Measurements from ENCODE around the gene ULBP3. TPM values are rescaled to one million over a fixed set of nuclear protein-coding genes. Genes with fewer than 3 reads are reported as not detected.

ULBP3 gene
- total and polyA plus RNA-seq, 9 of the 15 experiments (the other 6 are each of a cell fraction or from before 2014, with no cell fraction given), result 0.25 to 0.33 TPM; not detected in 7

- Histone ChIP-seq H3K9ac (ENCODE audit: insufficient read depth in 1 of 2, low read depth in 2 of 2, low read length in 2 of 2) (no peak overlapping the region), H3K9me1 (ENCODE audit: control insufficient read depth, insufficient read depth, low read length) (peaks cover 3% of the 10 kb centered on the region), H4K20me1 (replicated peaks; ENCODE audit: control insufficient read depth, insufficient read depth, low read length) (peaks cover 3% of the 10 kb centered on the region; the same call in 1 of the 2 replicates), H2AFZ (ENCODE audit: low read depth, low read length) (no peak overlapping the region), H3K4me3 (no peak overlapping the region), H3K9me3 (replicated peaks; ENCODE audit: control insufficient read depth, insufficient read depth, low read depth, low read length) (no peaks in the 10 kb centered on the region), H3K79me2 (ENCODE audit: control insufficient read depth, insufficient read depth, low read length) (no peaks in the 10 kb centered on the region), H3K27me3 (ENCODE audit: control insufficient read depth in 2 of 2, insufficient read depth in 2 of 2, low read length in 2 of 2) (peaks cover 45 to 60% of the 10 kb centered on the region in 2 experiments), H3K4me2 (ENCODE audit: insufficient read depth, low read length) (no peak overlapping the region), H3K4me1 (replicated peaks in 1 of 2; ENCODE audit: control insufficient read depth in 2 of 2, insufficient read depth in 2 of 2, low read length in 2 of 2) (no peaks in the 10 kb centered on the region), H3K36me3 (ENCODE audit: control insufficient read depth, insufficient read depth, low read length) (no peaks in the 10 kb centered on the region), H3K27ac (ENCODE audit: extremely low read depth, low read depth, low read length) (no peak overlapping the region)
- TF ChIP-seq FOSL1 (tag; conservative IDR thresholded peaks at IDR 0.05) (no peak), RBM17 (IDR thresholded peaks at IDR 0.05; ENCODE audit: borderline replicate concordance, low read depth, low read length) (no peak), CCAR2 (IDR thresholded peaks at IDR 0.05; ENCODE audit: low read depth, low read length) (no peak), ZBTB33 (CRISPR knock-in tag; IDR thresholded peaks at IDR 0.05) (no peak), TSHZ1 (CRISPR knock-in tag; IDR thresholded peaks at IDR 0.05) (no peak), ATF3 (IDR thresholded peaks at IDR 0.05) (no peak), ATF3 (CRISPR knock-in tag; conservative IDR thresholded peaks at IDR 0.05) (no peak), ZNF449 (CRISPR knock-in tag; IDR thresholded peaks at IDR 0.05) (no peak)
- intact Hi-C loops (cut with micrococcal nuclease) (no loop called here), in situ Hi-C loops (cut with MboI) (no loop called here)
- no TSS peak for BruUV-seq (replicated peaks)
- ChIA-PET CTCF (ENCODE audit: low intra/inter-chr PET ratio) (no interaction called here), POLR2A (interaction anchor here (1.0 to 1.7 kb wide), 2 partner anchors 9 to 11 kb away, joined by 3 to 6 read pairs; no protein-coding TSS in a partner anchor)
- DNase-seq (ENCODE audit: extremely low read depth in 1 of 4, low spot score in 3 of 4) (no peak), FAIRE-seq (no peak), ATAC-seq (no peak)
- WGBS (ENCODE audit: insufficient coverage, low coverage, missing lambda C conversion rate), result under 1% methylated on average over 10 of the region's 10 CpGs
These were observed 24.2 kb downstream of the ULBP3 start for GRCh38 chr6:150044621-150045145.
